ENCODE results near the gene SLC6A8. TPM values are rescaled to one million over a fixed set of nuclear protein-coding genes. Genes with fewer than 3 reads are reported as not detected.

SLC6A8 gene
- total RNA-seq, 1 donor from 2014 or later = 94.1 TPM

GRCh38 chrX:153684467-153685155 lies 3.1 kb upstream of the SLC6A8 start:
- H3F3A ChIP-seq (ENCODE audit: low read depth) = peaks cover 40% of the 10 kb centered on the region
- Mint-ChIP-seq H3K9me3 (peaks cover 22% of the 10 kb centered on the region), H3K27ac (no peak overlapping the region), H3K36me3 (peaks cover 2% of the 10 kb centered on the region), H3K27me3 (ENCODE audit: insufficient read depth, low read depth) (peaks cover 3% of the 10 kb centered on the region), H3K4me1 (peaks cover 14% of the 10 kb centered on the region), H3K4me3 (peak overlapping the region; percentile 15)
- H2AFZ ChIP-seq (replicated peaks) = no peak overlapping the region
- peak overlapping the region; percentile 61 for H3K4me3 ChIP-seq
- H3K9me3 ChIP-seq (ENCODE audit: low read depth) = no peaks in the 10 kb centered on the region
- no peaks in the 10 kb centered on the region for H3K27me3 ChIP-seq
- no peaks in the 10 kb centered on the region for H3K36me3 ChIP-seq
- peaks cover 8% of the 10 kb centered on the region for H4K20me1 ChIP-seq (ENCODE audit: low read depth)
- H3K9ac ChIP-seq = peak overlapping the region; percentile 58
- H3K4me1 ChIP-seq = peaks cover 3% of the 10 kb centered on the region
- peak; percentile 94 for DNase-seq (ENCODE audit: low spot score)
- H3K27ac ChIP-seq = peak overlapping the region; percentile 97
- no peak for TF ChIP-seq EZH2 (IDR thresholded peaks at IDR 0.05)
- TF ChIP-seq EZH2phosphoT487 (IDR thresholded peaks at IDR 0.05) = no peak
- TF ChIP-seq CTCF (IDR thresholded peaks at IDR 0.05) = no peak
- peaks cover 25% of the 10 kb centered on the region for H3K79me2 ChIP-seq (ENCODE audit: low read depth)
- peak overlapping the region; percentile 89 for H3K4me2 ChIP-seq

GRCh38 chrX:153685156-153685536 lies 2.6 kb upstream of the SLC6A8 start:
- Mint-ChIP-seq H3K4me3 (no peak overlapping the region), H3K4me1 (peaks cover 17% of the 10 kb centered on the region), H3K36me3 (peaks cover 2% of the 10 kb centered on the region), H3K27me3 (ENCODE audit: insufficient read depth, low read depth) (peaks cover 3% of the 10 kb centered on the region), H3K9me3 (peaks cover 18% of the 10 kb centered on the region), H3K27ac (peak overlapping the region; percentile 63)
- peak overlapping the region; percentile 89 for H3K4me2 ChIP-seq
- H3F3A ChIP-seq (ENCODE audit: low read depth) = peaks cover 40% of the 10 kb centered on the region
- no peak overlapping the region for H2AFZ ChIP-seq (replicated peaks)
- H3K27ac ChIP-seq = peak overlapping the region; percentile 97
- H3K27me3 ChIP-seq = no peaks in the 10 kb centered on the region
- H3K4me3 ChIP-seq = peak overlapping the region; percentile 61
- peaks cover 30% of the 10 kb centered on the region for H3K79me2 ChIP-seq (ENCODE audit: low read depth)
- H3K4me1 ChIP-seq = peaks cover 3% of the 10 kb centered on the region
- DNase-seq (ENCODE audit: low spot score) = peak; percentile 73
- no peaks in the 10 kb centered on the region for H3K36me3 ChIP-seq
- no peaks in the 10 kb centered on the region for H3K9me3 ChIP-seq (ENCODE audit: low read depth)
- TF ChIP-seq CTCF (IDR thresholded peaks at IDR 0.05) = no peak
- TF ChIP-seq EZH2phosphoT487 (IDR thresholded peaks at IDR 0.05) = no peak
- TF ChIP-seq EZH2 (IDR thresholded peaks at IDR 0.05) = no peak
- peaks cover 13% of the 10 kb centered on the region for H4K20me1 ChIP-seq (ENCODE audit: low read depth)
- H3K9ac ChIP-seq = peak overlapping the region; percentile 58

- H3K36me3 ChIP-seq = no peaks in the 10 kb centered on the region
- Mint-ChIP-seq H3K4me1 (peaks cover 20% of the 10 kb centered on the region), H3K27me3 (ENCODE audit: insufficient read depth, low read depth) (peaks cover 3% of the 10 kb centered on the region), H3K27ac (peak overlapping the region; percentile 97), H3K9me3 (peaks cover 16% of the 10 kb centered on the region), H3K36me3 (peaks cover 2% of the 10 kb centered on the region), H3K4me3 (peak overlapping the region; percentile 75)
- peaks cover 3% of the 10 kb centered on the region for H3K4me1 ChIP-seq
- H3K27me3 ChIP-seq = no peaks in the 10 kb centered on the region
- peaks cover 22% of the 10 kb centered on the region for H4K20me1 ChIP-seq (ENCODE audit: low read depth)
- no peak for TF ChIP-seq EZH2 (IDR thresholded peaks at IDR 0.05)
- TF ChIP-seq EZH2phosphoT487 (IDR thresholded peaks at IDR 0.05) = no peak
- TF ChIP-seq CTCF (IDR thresholded peaks at IDR 0.05) = no peak
- DNase-seq (ENCODE audit: low spot score) = peak; percentile 39
- peak overlapping the region; percentile 97 for H3K27ac ChIP-seq
- H3F3A ChIP-seq (ENCODE audit: low read depth) = peaks cover 40% of the 10 kb centered on the region
- peak overlapping the region; percentile 89 for H3K4me2 ChIP-seq
- peaks cover 39% of the 10 kb centered on the region for H3K79me2 ChIP-seq (ENCODE audit: low read depth)
- no peak overlapping the region for H2AFZ ChIP-seq (replicated peaks)
- no peaks in the 10 kb centered on the region for H3K9me3 ChIP-seq (ENCODE audit: low read depth)
- peak overlapping the region; percentile 58 for H3K9ac ChIP-seq
- H3K4me3 ChIP-seq = peak overlapping the region; percentile 61
Observed at GRCh38 chrX:153685751-153686696, 1.7 kb upstream of the SLC6A8 start.

Measured in neural progenitor cell (in vitro differentiated cells).